Stimulated activated naive CD8-positive, alpha-beta T cell treated with anti-CD3 and anti-CD28 coated beads, Interleukin-15, amount 100 ng/mL, for 72 hours (primary cell): ENCODE data around the gene LRP1B.

Experiments
- ATAC-seq: fragments of 150-1000 bp; cut with Tn5 transposase; 2 replicates; pipeline ENCODE4 v1.10.0; 2021; ENCODE audit warnings: mild to moderate bottlenecking, moderate library complexity
- DNase-seq, 2 donors: peaks; one replicate each; pipeline ENCODE4 v3.0.0; 2021 to 2022
- H3K27ac Mint-ChIP-seq, 2 donors: one replicate each; pipeline ENCODE4 v1.8.0; 2022; ENCODE audit warnings: mild to moderate bottlenecking in 2 of 2, mixed read lengths in 2 of 2, moderate library complexity in 2 of 2
- H3K27me3 Mint-ChIP-seq: one replicate; pipeline ENCODE4 v1.8.0; 2022; ENCODE audit warnings: mixed read lengths
- H3K4me1 Mint-ChIP-seq: one replicate; pipeline ENCODE4 v1.8.0; 2022; ENCODE audit warnings: mild to moderate bottlenecking, mixed read lengths
- H3K4me3 Mint-ChIP-seq, 2 donors: one replicate each; pipeline ENCODE4 v1.8.0; 2022; ENCODE audit warnings: mild to moderate bottlenecking in 2 of 2, mixed read lengths in 2 of 2, moderate library complexity in 1 of 2
- H3K9me3 Mint-ChIP-seq, 2 donors: one replicate each; pipeline ENCODE4 v1.8.0; 2022; ENCODE audit warnings: mixed read lengths in 2 of 2

The LRP1B gene

GRCh38 chr2:142038826-142039225 is 92.0 kb downstream of the LRP1B start:
- no peaks in the 10 kb centered on the region for H3K4me1 Mint-ChIP-seq
- DNase-seq (no peak), ATAC-seq (no peak)
- H3K9me3 Mint-ChIP-seq, result peaks cover 6 to 10% of the 10 kb centered on the region in 2 donors
- H3K27ac Mint-ChIP-seq, result no peak overlapping the region
- H3K4me3 Mint-ChIP-seq, result no peak overlapping the region
- H3K27me3 Mint-ChIP-seq, result no peaks in the 10 kb centered on the region

DNA sequence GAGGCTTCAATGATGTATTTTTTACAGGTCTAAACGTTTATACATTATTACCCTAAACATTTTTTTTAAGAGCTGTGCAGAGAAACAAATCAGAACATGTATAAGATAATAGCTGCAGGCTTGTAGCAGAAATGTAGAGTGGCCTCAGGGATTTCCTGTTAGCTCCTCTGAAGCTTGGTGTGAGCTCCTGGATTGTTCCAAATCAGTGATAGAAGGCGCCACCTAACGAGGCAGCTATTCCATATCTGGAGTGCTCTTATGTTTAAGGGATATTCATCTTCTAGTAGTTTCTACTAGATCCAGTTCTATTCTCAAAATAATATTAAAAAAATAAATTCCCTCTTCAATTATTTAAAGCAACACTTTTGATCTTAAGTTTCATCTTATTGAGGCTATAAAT is 93.1 kb downstream of the LRP1B start:
- H3K9me3 Mint-ChIP-seq, result peaks cover 6 to 11% of the 10 kb centered on the region in 2 donors
- no peak for DNase-seq

GRCh38 chr2:142037066-142037465 is 93.8 kb downstream of the LRP1B start:
- peaks cover 11% of the 10 kb centered on the region in 2 donors for H3K9me3 Mint-ChIP-seq

More for the DNA sequence above, 93.1 kb downstream of the LRP1B start:
- Mint-ChIP-seq H3K27ac (no peak overlapping the region), H3K4me1 (no peaks in the 10 kb centered on the region), H3K4me3 (no peak overlapping the region), H3K27me3 (no peaks in the 10 kb centered on the region)
- no peak for ATAC-seq

DNA sequence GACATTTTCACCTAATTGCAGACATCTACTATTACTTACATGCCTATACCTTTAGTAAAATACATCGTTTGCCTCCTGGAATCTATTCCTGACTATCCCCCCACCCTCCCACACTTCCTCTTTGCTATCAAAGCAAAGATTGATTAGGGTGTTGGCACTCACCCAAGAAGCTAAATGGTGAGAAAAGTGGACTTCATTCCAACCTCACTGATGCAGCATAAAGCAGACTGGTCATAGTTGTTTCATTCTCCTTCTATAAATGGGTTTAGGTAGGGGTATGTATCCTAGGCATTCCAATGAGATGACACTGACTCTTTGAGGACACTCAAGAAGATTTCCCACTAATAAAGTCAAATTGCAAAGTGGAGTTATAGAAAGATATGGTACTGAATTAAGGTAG is 97.4 kb downstream of the LRP1B start:
- Mint-ChIP-seq H3K27me3 (no peaks in the 10 kb centered on the region), H3K4me3 (no peak overlapping the region), H3K9me3 (peaks cover 11% of the 10 kb centered on the region in 2 donors), H3K4me1 (no peaks in the 10 kb centered on the region), H3K27ac (no peak overlapping the region)
- ATAC-seq, result no peak
- DNase-seq, result no peak

More at GRCh38 chr2:142037066-142037465, 93.8 kb downstream of the LRP1B start:
- no peak for DNase-seq
- Mint-ChIP-seq H3K27ac (no peak overlapping the region), H3K27me3 (no peaks in the 10 kb centered on the region), H3K4me3 (no peak overlapping the region), H3K4me1 (no peaks in the 10 kb centered on the region)
- ATAC-seq, result no peak

DNA sequence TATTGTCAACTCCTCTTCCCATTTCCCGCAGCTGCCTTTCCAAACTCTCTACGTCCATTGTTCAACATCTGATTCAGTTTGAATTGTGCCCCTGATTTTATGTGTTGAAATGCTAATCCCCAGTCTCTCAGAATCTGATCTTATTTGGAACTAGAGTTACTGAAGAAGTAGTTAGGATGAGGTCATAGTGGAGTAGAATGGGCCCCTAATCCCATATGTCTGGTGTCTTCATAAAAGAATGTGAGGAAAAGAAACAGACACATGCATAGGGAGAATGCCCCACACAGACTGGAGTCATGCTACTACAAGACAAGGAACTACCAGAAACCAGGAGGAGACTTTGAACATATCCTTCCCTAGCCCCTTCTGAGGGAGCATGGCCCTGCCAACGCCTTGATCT is 99.2 kb downstream of the LRP1B start:
- no peak for ATAC-seq
- Mint-ChIP-seq H3K27ac (no peak overlapping the region), H3K4me1 (no peaks in the 10 kb centered on the region), H3K9me3 (peaks cover 11% of the 10 kb centered on the region in 2 donors), H3K27me3 (no peaks in the 10 kb centered on the region), H3K4me3 (no peak overlapping the region)
- no peak for DNase-seq

DNA sequence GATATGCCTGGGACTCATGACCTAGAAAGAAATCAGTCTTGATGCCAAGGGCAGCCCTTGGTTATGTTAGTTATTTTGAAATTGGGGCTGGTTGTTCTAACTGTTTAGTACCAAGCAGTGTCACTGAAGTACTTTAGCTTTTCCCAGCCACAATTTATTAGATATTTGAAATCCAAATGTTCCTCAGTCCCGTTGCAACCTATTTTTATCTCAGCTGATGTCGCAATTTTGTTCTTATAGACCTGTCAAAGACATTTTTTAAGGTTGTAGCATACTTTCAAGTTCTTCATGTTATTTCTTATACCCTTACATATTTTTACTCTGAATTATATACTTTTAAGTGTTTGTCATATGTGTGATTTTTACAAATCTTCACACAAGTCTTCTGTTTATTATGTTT is 100.1 kb downstream of the LRP1B start:
- ATAC-seq, result no peak

GRCh38 chr2:142029974-142030373 is 100.8 kb downstream of the LRP1B start:
- Mint-ChIP-seq H3K4me1 (no peaks in the 10 kb centered on the region), H3K4me3 (no peak overlapping the region), H3K27me3 (no peaks in the 10 kb centered on the region), H3K27ac (no peak overlapping the region), H3K9me3 (peaks cover 5 to 7% of the 10 kb centered on the region in 2 donors)
- no peak for ATAC-seq
- no peak for DNase-seq

More for the DNA sequence above, 100.1 kb downstream of the LRP1B start:
- no peaks in the 10 kb centered on the region for H3K4me1 Mint-ChIP-seq
- H3K4me3 Mint-ChIP-seq, result no peak overlapping the region
- no peaks in the 10 kb centered on the region for H3K27me3 Mint-ChIP-seq
- no peak overlapping the region for H3K27ac Mint-ChIP-seq
- peaks cover 7% of the 10 kb centered on the region in 2 donors for H3K9me3 Mint-ChIP-seq
- no peak for DNase-seq

GRCh38 chr2:142025394-142025793 is 105.4 kb downstream of the LRP1B start:
- Mint-ChIP-seq H3K4me3 (no peak overlapping the region), H3K9me3 (no peaks in the 10 kb centered on the region), H3K27me3 (no peaks in the 10 kb centered on the region), H3K4me1 (no peaks in the 10 kb centered on the region), H3K27ac (no peak overlapping the region)
- ATAC-seq (no peak), DNase-seq (no peak)

DNA sequence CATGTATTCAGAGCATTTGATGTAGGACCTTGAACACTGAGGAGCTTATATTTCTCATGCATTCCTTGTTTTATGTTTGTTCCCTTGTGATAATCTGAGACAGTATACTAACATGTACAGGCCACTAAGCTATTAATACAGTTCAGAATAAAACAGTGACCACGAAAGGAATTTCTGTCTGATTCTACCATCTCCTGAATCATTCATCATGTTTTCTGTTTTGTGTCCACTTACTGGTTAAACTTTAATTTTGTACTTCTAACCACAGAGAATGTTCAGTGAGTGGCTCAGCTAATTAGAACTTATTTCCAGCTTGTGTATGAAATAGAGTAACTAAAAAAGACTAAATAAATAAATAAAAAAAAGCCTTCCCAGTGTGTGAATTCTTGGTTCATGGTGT is 110.4 kb downstream of the LRP1B start:
- Mint-ChIP-seq H3K4me1 (no peaks in the 10 kb centered on the region), H3K27ac (no peak overlapping the region), H3K9me3 (no peaks in the 10 kb centered on the region), H3K4me3 (no peak overlapping the region), H3K27me3 (no peaks in the 10 kb centered on the region)
- DNase-seq, result no peak
- no peak for ATAC-seq

DNA sequence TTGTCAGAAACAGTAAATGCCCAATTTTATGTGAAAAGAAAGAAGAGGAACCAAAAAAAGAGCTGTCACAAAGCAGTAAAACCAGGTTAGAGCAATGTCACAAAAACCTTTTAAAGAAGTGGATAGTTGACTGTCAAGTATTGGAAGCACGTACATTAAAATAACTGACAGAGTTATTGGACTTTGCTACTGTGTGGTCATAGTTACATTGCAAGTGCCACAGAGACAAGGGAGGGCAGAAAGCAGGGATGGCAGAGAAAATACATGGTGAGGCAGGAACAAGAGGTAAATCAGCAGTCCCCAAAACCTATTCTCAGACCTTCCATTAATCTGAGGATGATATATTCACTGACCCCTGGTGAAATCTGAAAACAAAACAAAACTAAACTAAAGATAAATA is 116.3 kb downstream of the LRP1B start:
- H3K27ac Mint-ChIP-seq, result no peak overlapping the region
- H3K27me3 Mint-ChIP-seq, result no peaks in the 10 kb centered on the region
- no peak for DNase-seq
- no peaks in the 10 kb centered on the region for H3K9me3 Mint-ChIP-seq
- H3K4me3 Mint-ChIP-seq, result no peak overlapping the region
- H3K4me1 Mint-ChIP-seq, result no peaks in the 10 kb centered on the region
- ATAC-seq, result no peak

- H3K27ac Mint-ChIP-seq, result no peak overlapping the region
- H3K27me3 Mint-ChIP-seq, result no peaks in the 10 kb centered on the region
- ATAC-seq (no peak), DNase-seq (no peak)
- H3K9me3 Mint-ChIP-seq, result peaks cover 0 to 5% of the 10 kb centered on the region in 2 donors
- no peak overlapping the region for H3K4me3 Mint-ChIP-seq
- no peaks in the 10 kb centered on the region for H3K4me1 Mint-ChIP-seq
These were observed 118.0 kb downstream of the LRP1B start for GRCh38 chr2:142012797-142013196.

GRCh38 chr2:142010477-142011270 is 120.1 kb downstream of the LRP1B start:
- Mint-ChIP-seq H3K27me3 (no peaks in the 10 kb centered on the region), H3K4me1 (no peaks in the 10 kb centered on the region), H3K4me3 (no peak overlapping the region), H3K9me3 (peaks cover 0 to 5% of the 10 kb centered on the region in 2 donors), H3K27ac (no peak overlapping the region)
- no peak for DNase-seq
- ATAC-seq, result no peak

DNA sequence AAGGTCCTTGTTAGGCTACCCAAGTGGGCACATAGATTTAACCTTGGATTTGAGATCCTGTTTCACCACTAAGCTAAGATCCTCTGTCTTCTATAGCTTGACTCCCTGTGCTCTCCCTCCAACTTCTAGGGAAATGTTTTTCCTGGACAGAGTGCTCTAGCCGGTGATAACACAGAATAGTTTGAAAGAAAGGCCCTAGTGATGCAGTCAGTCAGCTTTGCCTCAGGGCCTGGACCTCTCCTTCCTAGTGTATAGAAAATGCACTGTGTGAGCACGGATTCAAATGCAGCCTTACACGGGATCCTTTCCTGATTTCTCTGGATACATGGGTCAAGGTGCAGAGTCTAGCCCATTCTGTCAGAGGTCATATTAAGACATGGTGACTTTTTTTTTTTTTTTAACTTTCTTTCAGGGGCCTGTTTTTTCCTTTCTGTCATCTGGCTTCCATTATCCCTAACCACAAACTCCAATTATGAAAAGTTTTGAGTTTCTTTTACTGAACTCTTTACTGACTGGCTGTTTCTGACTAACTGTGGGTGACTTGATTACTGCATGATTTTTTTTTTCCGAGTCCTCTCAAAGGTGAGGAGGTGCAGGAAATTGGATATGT is 122.6 kb downstream of the LRP1B start:
- Mint-ChIP-seq H3K4me3 (no peak overlapping the region), H3K9me3 (peaks cover 0 to 5% of the 10 kb centered on the region in 2 donors), H3K27me3 (no peaks in the 10 kb centered on the region), H3K4me1 (no peaks in the 10 kb centered on the region), H3K27ac (no peak overlapping the region)
- no peak for DNase-seq
- ATAC-seq, result no peak

GRCh38 chr2:141994066-141994465 is 136.8 kb downstream of the LRP1B start:
- Mint-ChIP-seq H3K27me3 (no peaks in the 10 kb centered on the region), H3K4me3 (no peak overlapping the region), H3K4me1 (no peaks in the 10 kb centered on the region), H3K27ac (no peak overlapping the region), H3K9me3 (peaks cover 0 to 7% of the 10 kb centered on the region in 2 donors)
- DNase-seq (no peak), ATAC-seq (no peak)

DNA sequence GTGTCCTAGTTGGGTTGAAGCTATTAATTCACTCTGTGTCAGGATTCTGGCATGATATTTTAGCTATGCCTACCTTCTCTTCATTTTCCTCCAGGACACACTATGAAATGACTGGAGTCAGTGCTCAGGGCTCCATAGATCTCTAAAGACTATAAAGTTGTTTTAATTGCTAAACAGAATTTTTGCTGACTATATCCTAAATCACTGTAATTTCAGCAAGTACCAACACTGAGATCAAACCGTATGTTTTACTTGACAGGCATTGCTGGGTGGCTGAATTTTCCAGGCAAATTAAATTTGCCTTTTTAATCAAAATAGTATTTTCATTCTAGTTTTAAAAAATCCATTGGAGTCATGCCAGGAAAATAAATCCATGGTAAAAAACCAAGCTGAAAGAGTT is 138.1 kb downstream of the LRP1B start:
- H3K4me3 Mint-ChIP-seq, result no peak overlapping the region
- ATAC-seq (no peak), DNase-seq (no peak)
- no peak overlapping the region for H3K27ac Mint-ChIP-seq
- no peaks in the 10 kb centered on the region for H3K4me1 Mint-ChIP-seq
- H3K9me3 Mint-ChIP-seq, result peaks cover 0 to 7% of the 10 kb centered on the region in 2 donors
- no peaks in the 10 kb centered on the region for H3K27me3 Mint-ChIP-seq

GRCh38 chr2:141968433-141968832 is 162.4 kb downstream of the LRP1B start:
- ATAC-seq (no peak), DNase-seq (no peak)
- H3K9me3 Mint-ChIP-seq, result peaks cover 7 to 9% of the 10 kb centered on the region in 2 donors
- no peaks in the 10 kb centered on the region for H3K27me3 Mint-ChIP-seq
- no peak overlapping the region for H3K4me3 Mint-ChIP-seq
- no peak overlapping the region for H3K27ac Mint-ChIP-seq
- H3K4me1 Mint-ChIP-seq, result no peaks in the 10 kb centered on the region
